ENCODE results near the gene ABHD17A.

ABHD17A gene

DNA sequence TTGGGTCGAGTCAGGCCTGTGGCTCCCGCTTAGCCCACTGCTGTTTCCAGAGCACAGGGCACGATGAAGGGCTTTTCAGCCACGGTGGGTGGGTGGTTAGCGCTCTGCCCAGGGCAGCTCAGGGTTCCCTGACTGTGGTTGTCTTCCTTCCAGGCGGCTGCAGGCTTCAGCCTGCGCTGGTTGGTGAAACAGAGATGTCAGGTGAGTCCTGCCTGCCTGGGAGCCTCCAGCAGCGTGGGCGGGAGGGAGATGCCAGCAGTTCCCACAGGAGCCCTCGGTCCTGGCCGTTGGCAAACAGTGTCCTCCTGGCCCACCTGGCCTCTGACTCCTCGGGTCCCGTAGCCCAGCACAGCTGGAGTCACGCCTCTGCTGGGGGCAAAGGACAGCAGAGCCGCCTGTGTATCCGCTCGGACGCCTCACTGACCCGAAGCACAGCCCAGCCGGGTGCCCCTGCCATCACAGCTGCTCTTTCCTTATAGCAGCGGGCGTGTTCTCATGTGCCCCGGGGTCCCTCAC, 29.6 kb upstream of the ABHD17A start:
- TF ChIP-seq OSR1 (CRISPR knock-in tag; IDR thresholded peaks at IDR 0.05) (no peak), TCF4 (CRISPR knock-in tag; IDR thresholded peaks at IDR 0.05; ENCODE audit: borderline replicate concordance) (no peak), SNAI2 (CRISPR knock-in tag; IDR thresholded peaks at IDR 0.05) (no peak), ZNF565 (CRISPR knock-in tag; conservative IDR thresholded peaks at IDR 0.05; ENCODE audit: low read depth) (no peak), PATZ1 (CRISPR knock-in tag; IDR thresholded peaks at IDR 0.05; ENCODE audit: borderline replicate concordance) (no peak)
- TF ChIP-seq, protein P1, sequence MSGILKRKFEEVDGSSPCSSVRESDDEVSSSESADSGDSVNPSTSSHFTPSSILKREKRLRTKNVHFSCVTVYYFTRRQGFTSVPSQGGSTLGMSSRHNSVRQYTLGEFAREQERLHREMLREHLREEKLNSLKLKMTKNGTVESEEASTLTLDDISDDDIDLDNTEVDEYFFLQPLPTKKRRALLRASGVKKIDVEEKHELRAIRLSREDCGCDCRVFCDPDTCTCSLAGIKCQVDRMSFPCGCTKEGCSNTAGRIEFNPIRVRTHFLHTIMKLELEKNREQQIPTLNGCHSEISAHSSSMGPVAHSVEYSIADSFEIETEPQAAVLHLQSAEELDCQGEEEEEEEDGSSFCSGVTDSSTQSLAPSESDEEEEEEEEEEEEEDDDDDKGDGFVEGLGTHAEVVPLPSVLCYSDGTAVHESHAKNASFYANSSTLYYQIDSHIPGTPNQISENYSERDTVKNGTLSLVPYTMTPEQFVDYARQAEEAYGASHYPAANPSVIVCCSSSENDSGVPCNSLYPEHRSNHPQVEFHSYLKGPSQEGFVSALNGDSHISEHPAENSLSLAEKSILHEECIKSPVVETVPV (CRISPR knock-in tag; IDR thresholded peaks at IDR 0.05), result no peak
- no peak for ATAC-seq

- no peak for TF ChIP-seq BACH2 (CRISPR knock-in tag; IDR thresholded peaks at IDR 0.05; ENCODE audit: borderline replicate concordance)
- TF ChIP-seq, protein P2, sequence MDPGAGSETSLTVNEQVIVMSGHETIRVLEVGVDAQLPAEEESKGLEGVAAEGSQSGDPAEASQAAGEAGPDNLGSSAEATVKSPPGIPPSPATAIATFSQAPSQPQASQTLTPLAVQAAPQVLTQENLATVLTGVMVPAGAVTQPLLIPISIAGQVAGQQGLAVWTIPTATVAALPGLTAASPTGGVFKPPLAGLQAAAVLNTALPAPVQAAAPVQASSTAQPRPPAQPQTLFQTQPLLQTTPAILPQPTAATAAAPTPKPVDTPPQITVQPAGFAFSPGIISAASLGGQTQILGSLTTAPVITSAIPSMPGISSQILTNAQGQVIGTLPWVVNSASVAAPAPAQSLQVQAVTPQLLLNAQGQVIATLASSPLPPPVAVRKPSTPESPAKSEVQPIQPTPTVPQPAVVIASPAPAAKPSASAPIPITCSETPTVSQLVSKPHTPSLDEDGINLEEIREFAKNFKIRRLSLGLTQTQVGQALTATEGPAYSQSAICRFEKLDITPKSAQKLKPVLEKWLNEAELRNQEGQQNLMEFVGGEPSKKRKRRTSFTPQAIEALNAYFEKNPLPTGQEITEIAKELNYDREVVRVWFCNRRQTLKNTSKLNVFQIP (CRISPR knock-in tag; IDR thresholded peaks at IDR 0.05; ENCODE audit: borderline replicate concordance, low read depth), result no peak
- TF ChIP-seq PPARA (CRISPR knock-in tag; IDR thresholded peaks at IDR 0.05; ENCODE audit: borderline replicate concordance), result no peak
- TF ChIP-seq ZNF8 (CRISPR knock-in tag; IDR thresholded peaks at IDR 0.05), result no peak
- no peak for ATAC-seq
Observed at GRCh38 chr19:1913781-1914577, 28.7 kb upstream of the ABHD17A start.

DNA sequence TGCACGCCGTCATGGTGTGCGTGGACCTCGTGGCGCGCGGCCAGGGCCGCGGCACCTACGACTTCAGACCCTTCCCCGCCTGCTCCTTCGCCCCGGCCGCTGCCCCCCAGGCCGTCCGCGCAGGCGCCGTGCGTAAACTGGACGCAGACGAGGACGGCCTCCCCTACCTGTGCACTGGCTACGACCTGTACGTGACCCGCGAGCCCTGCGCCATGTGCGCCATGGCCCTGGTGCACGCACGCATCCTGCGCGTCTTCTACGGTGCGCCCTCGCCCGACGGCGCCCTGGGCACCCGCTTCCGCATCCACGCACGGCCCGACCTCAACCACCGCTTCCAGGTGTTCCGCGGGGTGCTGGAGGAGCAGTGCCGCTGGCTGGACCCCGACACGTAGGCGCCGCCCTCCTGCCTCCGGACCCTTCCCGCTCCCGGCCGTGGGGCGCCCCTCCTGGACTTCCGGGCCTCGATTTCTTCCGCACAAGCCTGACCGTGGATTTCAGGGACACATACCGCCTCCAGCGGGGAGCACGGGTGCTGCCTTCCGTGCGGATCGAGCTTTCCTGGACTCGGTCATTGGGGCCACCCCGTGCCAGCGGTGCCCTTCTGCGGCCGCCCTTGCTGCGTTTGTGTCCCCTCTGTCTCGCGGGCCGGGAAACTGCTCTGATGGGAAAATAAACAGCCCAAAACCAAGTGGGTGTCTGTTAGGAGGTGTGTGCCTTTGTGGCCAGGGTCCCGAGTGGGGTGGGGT, 27.6 kb upstream of the ABHD17A start:
- no peak for ATAC-seq
- TF ChIP-seq ZNF8 (CRISPR knock-in tag; IDR thresholded peaks at IDR 0.05) (no peak), ZC3H10 (CRISPR knock-in tag; IDR thresholded peaks at IDR 0.05) (no peak), OSR1 (CRISPR knock-in tag; IDR thresholded peaks at IDR 0.05) (no peak), BACH2 (CRISPR knock-in tag; IDR thresholded peaks at IDR 0.05; ENCODE audit: borderline replicate concordance) (no peak), TSHZ2 (CRISPR knock-in tag; IDR thresholded peaks at IDR 0.05) (no peak), ZFP3 (CRISPR knock-in tag; IDR thresholded peaks at IDR 0.05) (no peak), SNAI2 (CRISPR knock-in tag; IDR thresholded peaks at IDR 0.05) (no peak), PPARA (CRISPR knock-in tag; IDR thresholded peaks at IDR 0.05; ENCODE audit: borderline replicate concordance) (no peak), ARNTL (CRISPR knock-in tag; IDR thresholded peaks at IDR 0.05; ENCODE audit: borderline replicate concordance, low read depth) (no peak), RARB (CRISPR knock-in tag; IDR thresholded peaks at IDR 0.05) (no peak), ESRRG (CRISPR knock-in tag; IDR thresholded peaks at IDR 0.05) (no peak), ISL1 (CRISPR knock-in tag; IDR thresholded peaks at IDR 0.05) (no peak), ZNF565 (CRISPR knock-in tag; conservative IDR thresholded peaks at IDR 0.05; ENCODE audit: low read depth) (no peak), CSDC2 (CRISPR knock-in tag; IDR thresholded peaks at IDR 0.05) (no peak), GLIS3 (CRISPR knock-in tag; IDR thresholded peaks at IDR 0.05) (no peak)
- TF ChIP-seq, protein P3, sequence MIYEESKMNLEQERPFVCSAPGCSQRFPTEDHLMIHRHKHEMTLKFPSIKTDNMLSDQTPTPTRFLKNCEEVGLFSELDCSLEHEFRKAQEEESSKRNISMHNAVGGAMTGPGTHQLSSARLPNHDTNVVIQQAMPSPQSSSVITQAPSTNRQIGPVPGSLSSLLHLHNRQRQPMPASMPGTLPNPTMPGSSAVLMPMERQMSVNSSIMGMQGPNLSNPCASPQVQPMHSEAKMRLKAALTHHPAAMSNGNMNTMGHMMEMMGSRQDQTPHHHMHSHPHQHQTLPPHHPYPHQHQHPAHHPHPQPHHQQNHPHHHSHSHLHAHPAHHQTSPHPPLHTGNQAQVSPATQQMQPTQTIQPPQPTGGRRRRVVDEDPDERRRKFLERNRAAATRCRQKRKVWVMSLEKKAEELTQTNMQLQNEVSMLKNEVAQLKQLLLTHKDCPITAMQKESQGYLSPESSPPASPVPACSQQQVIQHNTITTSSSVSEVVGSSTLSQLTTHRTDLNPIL (CRISPR knock-in tag; IDR thresholded peaks at IDR 0.05; ENCODE audit: low read depth), result no peak
